Adrenal gland (tissue), 12 donors: ENCODE results near the gene NFKBIB. TPM values are rescaled to one million over a fixed set of nuclear protein-coding genes. Genes with fewer than 3 reads are reported as not detected.
"Not testable (repeated sequence)": the region's sequence is repeated elsewhere in the genome, so short reads cannot be mapped to it uniquely, and the experiment has no call there.

ENCODE experiments used
- DNase-seq, 7 donors: peaks; one replicate each; pipeline ENCODE4 v3.0.0-alpha.2; 2019 to 2020
- H3K27ac ChIP-seq, 5 donors: fragments of 200-600 bp; sonication (generic) in 4 of 5; 1 replicate in 3 of 5; 2 replicates in 2 of 5; pipeline versions ENCODE4 v1.5.1 to v1.8.0; 2016 to 2020; ENCODE audit warnings: mild to moderate bottlenecking in 1 of 5
- H3K27me3 ChIP-seq: fragments of 200-600 bp; 2 replicates; pipeline ENCODE4 v1.8.0; 2021
- H3K36me3 ChIP-seq, 2 donors: fragments of 200-600 bp; replicated peaks in 1 of 2; 1 replicate in 1 of 2; 2 replicates in 1 of 2; pipeline versions ENCODE4 v1.5.1 to v1.8.0; 2018 to 2022
- H3K4me1 ChIP-seq, 2 donors: fragments of 200-600 bp; replicated peaks in 1 of 2; 1 replicate in 1 of 2; 2 replicates in 1 of 2; pipeline versions ENCODE4 v1.5.1 to v1.8.0; 2018 to 2021
- H3K4me3 ChIP-seq, 4 donors: fragments of 200-600 bp; sonication (generic) in 3 of 4; one replicate each; pipeline ENCODE4 v1.5.1; 2016 to 2018
- H3K9me3 ChIP-seq, 3 donors: fragments of 200-600 bp; sonication (generic) in 1 of 3; replicated peaks in 1 of 3; 1 replicate in 2 of 3; 2 replicates in 1 of 3; pipeline versions ENCODE4 v1.5.1 to v1.8.0; 2016 to 2021
- CTCF ChIP-seq, 6 experiments: fragments of 450-650 bp in 4 of 6; fragments of 200-600 bp in 2 of 6; sonication (generic) in 1 of 6; IDR thresholded peaks; 1 replicate in 5 of 6; 2 replicates in 1 of 6; pipeline versions ENCODE4 v1.5.1 to v1.8.0; 2016 to 2021; ENCODE audit warnings: antibody characterized with exemption in 6 of 6, mild to moderate bottlenecking in 2 of 6, moderate library complexity in 1 of 6
- POLR2A ChIP-seq, 2 donors: fragments of 450-650 bp; IDR thresholded peaks; one replicate each; pipeline ENCODE4 v1.6.1; 2017; ENCODE audit warnings: antibody characterized with exemption in 2 of 2, mild to moderate bottlenecking in 2 of 2, moderate library complexity in 1 of 2
- WGBS, 4 donors: extraction: QIAGEN DNeasy Blood & Tissue Kit in 2 of 4; methylation state at CpG; one replicate each; pipeline versions ENCODE4 v1.1.5 to v1.1.7; 2013 to 2017; 5-methylcytosine and 5-hydroxymethylcytosine counted together
- intact Hi-C, 2 donors: fragments of 100-400 bp; cut with DNase I; formaldehyde crosslinking; loops; one replicate each; pipeline versions ENCODE4 v1.14.1 to v1.15.0; 2022 to 2023
- polyA plus RNA-seq, 3 donors: library from polyadenylated mRNA; stranded (reverse); fragments of 200-250 nt in 2 of 3; fragments of 350-450 nt in 1 of 3; fragmentation: Illumina TruSeq in 1 of 3; extraction: RNeasy Lipid Tissue Mini Kit (QIAGEN cat#74804) in 1 of 3; gene quantifications; one replicate each; pipeline ENCODE4 v1.2.3, GENCODE V29; 2013 to 2014
- total RNA-seq, 9 donors: library from RNA; depleted of rRNA in 4 of 9; stranded (reverse); fragments of >200 nt in 4 of 9; fragments of 120-200 nt in 1 of 9; fragmentation: NEBNext Ultra II Directional in 1 of 9; extraction: Animal tissue kit (Norgen Biotek cat#: 25700) in 1 of 9; gene quantifications; one replicate each; pipeline versions ENCODE4 v1.1.0 to v1.2.4, GENCODE V29; 2013 to 2023
- donor health status: healthy with polysubstance abuse.
- donor health status: Bipolar disorder and iron deficiency.
- donor health status: DM: yes; HTN: yes; CAD: no.
- donor health status: DM: no; HTN: no; CAD: no.
- donor health status: DM: no; HTN: no; CAD: no.
- donor health status: DM: yes; HTN: yes; CAD: no.

Gene NFKBIB
- total and polyA plus RNA-seq, 12 donors, result 12.4 to 73.0 (median 31.7) TPM

DNA sequence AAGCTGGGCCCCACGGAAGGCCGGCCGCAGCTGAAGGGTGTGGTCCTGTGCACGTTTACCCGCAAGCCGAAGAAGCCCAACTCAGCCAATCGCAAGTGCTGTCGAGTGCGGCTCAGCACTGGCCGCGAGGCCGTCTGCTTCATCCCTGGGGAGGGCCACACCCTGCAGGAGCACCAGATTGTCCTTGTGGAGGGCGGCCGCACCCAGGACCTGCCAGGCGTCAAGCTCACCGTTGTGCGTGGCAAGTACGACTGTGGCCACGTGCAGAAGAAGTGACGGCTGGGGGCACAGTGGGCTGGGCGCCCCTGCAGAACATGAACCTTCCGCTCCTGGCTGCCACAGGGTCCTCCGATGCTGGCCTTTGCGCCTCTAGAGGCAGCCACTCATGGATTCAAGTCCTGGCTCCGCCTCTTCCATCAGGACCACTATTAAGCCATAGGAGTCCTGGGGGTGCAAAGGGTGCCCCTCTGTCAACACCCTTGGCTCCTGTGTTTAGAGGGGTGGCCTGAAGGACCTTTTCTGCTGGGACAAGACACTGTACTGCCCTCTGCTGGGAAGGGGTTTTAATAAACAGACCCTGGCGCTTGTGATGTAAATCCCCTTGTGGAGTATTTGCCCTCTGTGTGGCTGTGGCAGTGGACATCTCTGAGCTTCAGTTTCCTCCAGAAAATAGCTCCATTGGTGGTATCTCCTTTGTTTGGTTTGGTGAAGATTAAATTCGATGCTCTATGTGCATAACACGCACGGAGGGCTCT lies 32.8 kb downstream of the NFKBIB start:
- TF ChIP-seq POLR2A (IDR thresholded peaks at IDR 0.05) (no peak), CTCF (IDR thresholded peaks at IDR 0.05) (peak in 3 of 6 experiments; percentile 14 to 31 (median 21))
- peaks cover 0 to 9% of the 10 kb centered on the region in 2 donors for H3K36me3 ChIP-seq
- H3K4me1 ChIP-seq, result peaks cover 8 to 27% of the 10 kb centered on the region in 2 donors
- no peaks in the 10 kb centered on the region for H3K9me3 ChIP-seq
- no peak overlapping the region for H3K4me3 ChIP-seq
- H3K27ac ChIP-seq, result no peak overlapping the region
- intact Hi-C loops, result no loop called here
- DNase-seq, result peak in 3 of 7 donors; percentile 30 to 42 (median 38)
- H3K27me3 ChIP-seq, result no peaks in the 10 kb centered on the region
- WGBS, 4 donors, result 84 to 93% (median 90%) methylated on average over 4 to 29 of the region's 29 CpGs

DNA sequence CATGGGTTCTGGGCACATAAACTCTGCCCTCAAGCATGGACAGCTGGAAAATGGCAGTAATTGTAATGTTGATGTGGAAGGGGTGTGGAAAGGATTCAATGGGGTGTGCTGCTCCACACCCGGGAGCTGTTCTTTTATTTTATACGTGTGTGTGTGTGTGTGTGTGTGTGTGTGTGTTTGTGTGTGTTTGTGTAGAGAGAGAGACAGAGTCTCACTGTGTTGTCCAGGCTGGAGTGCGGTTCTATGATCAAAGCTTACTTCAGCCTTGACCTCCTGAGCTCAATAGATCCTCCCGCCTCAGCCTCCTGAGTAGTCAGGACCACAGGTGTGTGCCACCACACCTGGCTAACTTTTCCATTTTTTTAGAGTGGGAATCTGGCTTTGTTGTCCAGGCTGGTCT lies 33.8 kb downstream of the NFKBIB start:
- DNase-seq, result no peak
- Histone ChIP-seq H3K27ac (no peak overlapping the region), H3K4me3 (no peak overlapping the region), H3K36me3 (peaks cover 0 to 9% of the 10 kb centered on the region in 2 donors), H3K9me3 (no peaks in the 10 kb centered on the region), H3K27me3 (no peaks in the 10 kb centered on the region), H3K4me1 (peaks cover 8 to 27% of the 10 kb centered on the region in 2 donors)
- intact Hi-C loops, result no loop called here
- TF ChIP-seq POLR2A (IDR thresholded peaks at IDR 0.05) (no peak), CTCF (IDR thresholded peaks at IDR 0.05) (no peak)
- 62 to 85% (median 73%) methylated on average over 4 of the region's 4 CpGs for WGBS, 4 donors

GRCh38 chr19:38939957-38940356 lies 40.2 kb downstream of the NFKBIB start:
- Histone ChIP-seq H3K4me3 (no peak overlapping the region), H3K27me3 (no peaks in the 10 kb centered on the region), H3K9me3 (no peaks in the 10 kb centered on the region), H3K36me3 (peaks cover 0 to 5% of the 10 kb centered on the region in 2 donors), H3K4me1 (no peaks in the 10 kb centered on the region), H3K27ac (no peak overlapping the region)
- no peak for TF ChIP-seq CTCF (IDR thresholded peaks at IDR 0.05)
- WGBS, 4 donors, result 47 to 49% (median 48%) methylated on average over 5 of the region's 5 CpGs
- intact Hi-C loops, result no loop called here
- DNase-seq, result no peak

DNA sequence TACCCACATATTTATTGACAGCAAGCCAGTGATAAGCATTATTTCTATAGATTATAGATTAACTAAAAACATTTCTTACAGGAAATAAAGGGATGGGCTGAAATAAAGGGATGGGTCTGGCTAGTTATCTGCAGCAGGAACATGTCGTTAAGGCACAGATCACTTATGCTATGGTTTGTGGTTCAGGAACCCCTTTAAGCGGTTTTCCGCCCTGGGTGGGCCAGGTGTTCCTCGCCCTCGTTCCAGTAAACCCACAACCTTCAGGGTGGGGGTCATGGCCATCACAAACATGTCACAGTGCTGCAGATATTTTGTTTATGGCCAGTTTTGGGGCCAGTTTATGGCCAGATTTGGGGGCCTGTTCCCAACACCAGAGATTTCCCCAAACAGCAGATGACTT lies 41.7 kb downstream of the NFKBIB start:
- H3K36me3 ChIP-seq, H3K4me1 ChIP-seq, H3K9me3 ChIP-seq, DNase-seq, H3K27ac ChIP-seq, H3K27me3 ChIP-seq, intact Hi-C loops, H3K4me3 ChIP-seq: not testable (repeated sequence)
- 72 to 90% (median 79%) methylated on average over 4 to 5 of the region's 5 CpGs for WGBS, 4 donors

- 68 to 88% (median 83%) methylated on average over 2 of the region's 2 CpGs for WGBS, 4 donors
- H3K9me3 ChIP-seq, result no peaks in the 10 kb centered on the region
- intact Hi-C loops, result no loop called here
These were observed 42.2 kb downstream of the NFKBIB start for GRCh38 chr19:38941979-38942378.

More at GRCh38 chr19:38941979-38942378, 42.2 kb downstream of the NFKBIB start:
- Histone ChIP-seq H3K4me1 (no peaks in the 10 kb centered on the region), H3K4me3 (no peak overlapping the region), H3K27ac (no peak overlapping the region), H3K27me3 (no peaks in the 10 kb centered on the region), H3K36me3 (peaks cover 0 to 5% of the 10 kb centered on the region in 2 donors)
- DNase-seq, result no peak
- TF ChIP-seq POLR2A (IDR thresholded peaks at IDR 0.05) (no peak), CTCF (IDR thresholded peaks at IDR 0.05) (no peak)
